K562 (cell line): ENCODE data around the gene CACNA1A. TPM values are rescaled to one million over a fixed set of nuclear protein-coding genes. Genes with fewer than 3 reads are reported as not detected.

Experiments
- ATAC-seq: fragments of 200-7000 bp; cut with Tn5 transposase; 3 replicates; pipeline ENCODE4 v1.9.1; 2020; ENCODE audit warnings: moderate library complexity
- BruUV-seq: library from RNA; stranded (reverse); fragments of 400-500 nt; replicated peaks from 2 replicates; lab custom pipeline; 2021; lab: Mats Ljungman, UMichigan
- CTCF ChIA-PET: fragments of 300-600 bp; formaldehyde crosslinking; extraction: SDS; loops from one replicate; lab custom pipeline; 2021; ENCODE audit warnings: low intra/inter-chr PET ratio; lab: Yijun Ruan, JAX
- POLR2A ChIA-PET: fragments of 300-600, 350-650 bp; sonication (Branson Sonifier 250); formaldehyde crosslinking; extraction: SDS; loops from one replicate; lab custom pipeline; 2021; ENCODE audit warnings: antibody characterized with exemption, inconsistent platforms; lab: Yijun Ruan, JAX
- DNase-seq, 4 experiments: peaks; one replicate each; pipeline versions ENCODE4 v3.0.0 to v3.0.0-alpha.2; 2011 to 2018; ENCODE audit warnings: low spot score in 3 of 4, mixed read lengths in 3 of 4; ENCODE audit errors: extremely low read depth in 1 of 4
- FAIRE-seq: peaks from 2 replicates; lab custom pipeline; 2011; peaks lifted over from hg19 to GRCh38; lab: Jason Lieb, UNC
- H2AFZ ChIP-seq: 2 replicates; pipeline ENCODE4 v1.6.0; 2011; ENCODE audit warnings: low read depth, low read length, control low read depth, inconsistent platforms
- H3K27ac ChIP-seq: fragments of 200-600 bp; 3 replicates; pipeline ENCODE4 v1.8.0; 2011; ENCODE audit warnings: low read depth, mild to moderate bottlenecking, control low read depth, inconsistent platforms, low read length, moderate library complexity, mixed read lengths; ENCODE audit errors: extremely low read depth
- H3K27me3 ChIP-seq, 2 experiments: fragments of 300-600 bp in 1 of 2; 2 replicates in 1 of 2; 3 replicates in 1 of 2; pipeline versions ENCODE4 v1.6.0 to v1.8.0; 2011; ENCODE audit warnings: inconsistent platforms in 2 of 2, low read length in 2 of 2, mild to moderate bottlenecking in 1 of 2, mixed read lengths in 1 of 2, moderate library complexity in 1 of 2; ENCODE audit not compliant: control insufficient read depth in 2 of 2, insufficient read depth in 2 of 2
- H3K36me3 ChIP-seq: fragments of 300-600 bp; 3 replicates; pipeline ENCODE4 v1.8.0; 2011; ENCODE audit warnings: mild to moderate bottlenecking, low read length, inconsistent platforms; ENCODE audit not compliant: control insufficient read depth, insufficient read depth
- H3K4me1 ChIP-seq, 2 experiments: fragments of 200-600 bp in 1 of 2; replicated peaks in 1 of 2; 2 replicates in 1 of 2; 3 replicates in 1 of 2; pipeline versions ENCODE4 v1.5.1 to v1.8.0; 2011; ENCODE audit warnings: inconsistent platforms in 2 of 2, low read length in 2 of 2, mild to moderate bottlenecking in 1 of 2, mixed read lengths in 1 of 2, moderate library complexity in 1 of 2; ENCODE audit not compliant: control insufficient read depth in 2 of 2, insufficient read depth in 2 of 2
- H3K4me2 ChIP-seq: 2 replicates; pipeline ENCODE4 v1.6.1; 2011; ENCODE audit warnings: low read length, control low read depth, inconsistent platforms, mixed read lengths; ENCODE audit not compliant: insufficient read depth
- H3K4me3 ChIP-seq: fragments of 200-600 bp; sonication (generic), shearing (Covaris generic); 2 replicates; pipeline ENCODE4 v1.5.1; 2016; ENCODE audit warnings: control low read depth, inconsistent platforms
- H3K79me2 ChIP-seq: fragments of 200-600 bp; 3 replicates; pipeline ENCODE4 v1.8.0; 2011; ENCODE audit warnings: low read length, inconsistent platforms; ENCODE audit not compliant: control insufficient read depth, insufficient read depth
- H3K9ac ChIP-seq, 2 experiments: 2 replicates each; pipeline versions ENCODE4 v1.6.0 to v1.6.1; 2011; ENCODE audit warnings: low read depth in 2 of 2, low read length in 2 of 2, control low read depth in 1 of 2, inconsistent platforms in 1 of 2, mild to moderate bottlenecking in 1 of 2, mixed read lengths in 1 of 2; ENCODE audit not compliant: insufficient read depth in 1 of 2
- H3K9me1 ChIP-seq: one replicate; pipeline ENCODE4 v1.6.0; 2011; ENCODE audit warnings: inconsistent platforms, mild to moderate bottlenecking, low read length, moderate library complexity; ENCODE audit not compliant: control insufficient read depth, insufficient read depth
- H3K9me3 ChIP-seq: replicated peaks from 2 replicates; pipeline ENCODE4 v1.5.1; 2011; ENCODE audit warnings: low read depth, low read length, inconsistent platforms; ENCODE audit not compliant: control insufficient read depth, insufficient read depth
- H4K20me1 ChIP-seq: replicated peaks from 2 replicates; pipeline ENCODE4 v1.6.1; 2011; ENCODE audit warnings: low read length, inconsistent platforms, mixed read lengths; ENCODE audit not compliant: control insufficient read depth, insufficient read depth
- CBX3 ChIP-seq, 2 experiments: IDR thresholded peaks; 1 replicate in 1 of 2; 2 replicates in 1 of 2; pipeline ENCODE4 v1.6.1; 2012; ENCODE audit warnings: inconsistent platforms in 2 of 2, low read length in 2 of 2, borderline replicate concordance in 1 of 2, control low read depth in 1 of 2
- MEF2D ChIP-seq: conservative IDR thresholded peaks from 2 replicates; pipeline ENCODE4 v1.6.1; 2016; ENCODE audit warnings: low read depth, missing genetic modification characterization, missing compliant biosample characterization
- NCOA2 ChIP-seq, 2 experiments: fragments of 450-650 bp; IDR thresholded peaks; 2 replicates each; pipeline ENCODE4 v1.6.1; 2018; ENCODE audit warnings: mild to moderate bottlenecking in 2 of 2, moderate library complexity in 1 of 2; ENCODE audit not compliant: partially characterized antibody in 2 of 2
- ZNF143 ChIP-seq: sonication (generic); formaldehyde crosslinking; IDR thresholded peaks from 2 replicates; pipeline ENCODE4 v1.9.0; 2022; ENCODE audit warnings: mild to moderate bottlenecking, missing genetic modification reagents
- WGBS: fragments of 100-300 bp; shearing (Covaris generic); methylation state at CpG from one replicate; pipeline ENCODE4 v1.1.6; 2016; ENCODE audit warnings: low coverage, mixed read lengths; ENCODE audit not compliant: insufficient coverage; ENCODE audit errors: missing lambda C conversion rate; 5-methylcytosine and 5-hydroxymethylcytosine counted together
- in situ Hi-C: fragments of 300-500 bp; cut with MboI; formaldehyde crosslinking; loops from 4 replicates; pipeline ENCODE4 v1.15.0; 2018; ENCODE audit warnings: inconsistent platforms, mixed read lengths
- intact Hi-C: fragments of 100-400 bp; cut with micrococcal nuclease; formaldehyde crosslinking; loops from 2 replicates; pipeline ENCODE4 v1.14.2; 2022
- polyA plus RNA-seq, 8 experiments: library from polyadenylated mRNA; depleted of rRNA in 4 of 8; stranded (reverse) in 5 of 8; unstranded in 3 of 8; fragments of >200 nt; fragmentation: Nextera tagmentation in 2 of 8; fragmentation: Illumina TruSeq in 1 of 8; extraction: Ambion mirVana in 2 of 8; extraction: Trizol in 1 of 8; gene quantifications; 2 replicates each; pipeline versions ENCODE4 v1.2.1 to v1.2.3, GENCODE V29; 2011 to 2014; ENCODE audit warnings: inconsistent platforms in 1 of 8, missing spikeins in 1 of 8
- total RNA-seq, 7 experiments: library from RNA; depleted of rRNA in 6 of 7; stranded (reverse); fragments of >200 nt in 6 of 7; fragmentation: Illumina TruSeq in 2 of 7; extraction: Trizol in 2 of 7; gene quantifications; 2 replicates each; pipeline versions ENCODE4 v1.2.1 to v1.2.3, GENCODE V29; 2011 to 2021; ENCODE audit warnings: low replicate concordance in 1 of 7
- TF ChIP-seq, protein P1 (sequence below): fragments of 450-650 bp; conservative IDR thresholded peaks from 2 replicates; pipeline ENCODE4 v1.6.1; 2016; ENCODE audit warnings: missing genetic modification characterization, low read depth, mild to moderate bottlenecking, missing compliant biosample characterization, moderate library complexity

Gene CACNA1A
- total and polyA plus RNA-seq, 9 of the 15 experiments (the other 6 are each of a cell fraction or from before 2014, with no cell fraction given), result 0.03 to 0.20 (median 0.09) TPM; not detected in 1

DNA sequence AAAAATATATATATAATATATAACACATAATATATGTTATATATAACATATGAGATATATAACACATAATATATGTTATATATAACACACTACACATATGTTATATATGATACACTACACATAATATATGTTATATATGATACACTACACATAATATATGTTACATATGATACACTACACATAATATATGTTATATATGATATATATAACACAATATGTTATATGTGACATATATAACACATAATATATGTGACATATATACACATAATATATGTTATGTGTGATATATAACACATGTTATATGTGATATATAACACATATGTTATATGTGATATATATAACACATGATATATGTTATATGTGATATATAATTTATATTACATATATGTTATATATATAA is 129.7 kb downstream of the CACNA1A start:
- H3K4me3 ChIP-seq, result no peak overlapping the region
- H3K9ac ChIP-seq, result no peak overlapping the region
- no peak for FAIRE-seq
- H3K27ac ChIP-seq, result no peak overlapping the region
- H2AFZ ChIP-seq, result no peak overlapping the region
- in situ Hi-C loops (no loop called here), intact Hi-C loops (no loop called here)
- 0 out of 2 replicates have a peak, but pooled peaks cover 1% of the 10 kb centered on the region for H4K20me1 ChIP-seq
- no peaks in the 10 kb centered on the region for H3K9me3 ChIP-seq
- H3K9me1 ChIP-seq, result no peaks in the 10 kb centered on the region
- H3K79me2 ChIP-seq, result no peaks in the 10 kb centered on the region
- DNase-seq, result no peak
- POLR2A ChIA-PET, result interaction anchor here (0.6 kb wide), 1 partner anchor 28 kb away, joined by 3 read pairs; no protein-coding TSS in a partner anchor
- H3K4me2 ChIP-seq, result no peak overlapping the region
- TF ChIP-seq CBX3 (IDR thresholded peaks at IDR 0.05; ENCODE audit: borderline replicate concordance in 1 of 2, low read length in 2 of 2), result no peak
- peak in 1 of 2 experiments; percentile 96 for TF ChIP-seq NCOA2 (IDR thresholded peaks at IDR 0.05; ENCODE audit: partially characterized antibody in 2 of 2)
- TF ChIP-seq MEF2D, result no peak
- CTCF ChIA-PET, result no interaction called here
- BruUV-seq, result no TSS peak
- peaks cover 0 to 6% of the 10 kb centered on the region in 2 experiments; a peak in 2 of 5 replicates for H3K27me3 ChIP-seq
- H3K4me1 ChIP-seq, result peaks cover 2 to 3% of the 10 kb centered on the region in 2 experiments; a peak in 3 of 5 replicates
- no peaks in the 10 kb centered on the region for H3K36me3 ChIP-seq
- ATAC-seq, result no peak

DNA sequence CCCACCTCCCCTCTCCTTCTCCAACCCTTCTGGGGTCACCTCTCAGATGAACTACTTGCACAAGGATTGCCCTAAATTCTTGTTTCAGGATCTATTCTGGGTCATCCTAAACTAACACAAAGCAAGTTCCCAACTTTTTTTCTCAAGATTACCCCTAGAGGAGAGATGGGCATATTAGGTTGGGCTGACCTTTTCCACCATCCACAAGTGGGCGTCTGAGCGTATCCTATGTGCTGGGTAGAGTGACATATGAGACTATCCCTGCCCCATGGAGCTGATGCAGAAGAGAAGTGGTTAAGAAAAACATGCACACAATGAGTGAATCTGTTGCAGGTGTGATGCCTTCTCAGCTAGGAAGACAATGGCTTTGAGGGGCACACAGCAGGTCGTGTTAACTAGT is 132.7 kb downstream of the CACNA1A start:
- ChIA-PET POLR2A (interaction anchor here (0.7 to 1.0 kb wide), 2 partner anchors 7 to 216 kb away, joined by 3 to 5 read pairs; no protein-coding TSS in a partner anchor), CTCF (no interaction called here)
- Histone ChIP-seq H3K27ac (no peak overlapping the region), H4K20me1 (no peaks in the 10 kb centered on the region), H3K4me2 (no peak overlapping the region), H3K9me1 (no peaks in the 10 kb centered on the region), H2AFZ (no peak overlapping the region), H3K9ac (no peak overlapping the region), H3K4me1 (no peaks in the 10 kb centered on the region), H3K9me3 (no peaks in the 10 kb centered on the region), H3K36me3 (no peaks in the 10 kb centered on the region), H3K4me3 (no peak overlapping the region), H3K79me2 (no peaks in the 10 kb centered on the region), H3K27me3 (peaks cover 3 to 11% of the 10 kb centered on the region in 2 experiments; a peak in 4 of 5 replicates)
- 3% methylated on average over 3 of the region's 3 CpGs for WGBS
- BruUV-seq, result no TSS peak
- no peak for FAIRE-seq
- in situ Hi-C loops (no loop called here), intact Hi-C loops (no loop called here)
- no peak for DNase-seq
- no peak for ATAC-seq
- TF ChIP-seq, protein P1, sequence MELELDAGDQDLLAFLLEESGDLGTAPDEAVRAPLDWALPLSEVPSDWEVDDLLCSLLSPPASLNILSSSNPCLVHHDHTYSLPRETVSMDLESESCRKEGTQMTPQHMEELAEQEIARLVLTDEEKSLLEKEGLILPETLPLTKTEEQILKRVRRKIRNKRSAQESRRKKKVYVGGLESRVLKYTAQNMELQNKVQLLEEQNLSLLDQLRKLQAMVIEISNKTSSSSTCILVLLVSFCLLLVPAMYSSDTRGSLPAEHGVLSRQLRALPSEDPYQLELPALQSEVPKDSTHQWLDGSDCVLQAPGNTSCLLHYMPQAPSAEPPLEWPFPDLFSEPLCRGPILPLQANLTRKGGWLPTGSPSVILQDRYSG (tag), result no peak
- TF ChIP-seq ZNF143 (CRISPR knock-in tag), result no peak
